Caco-2 (cell line): Measurements from ENCODE around the gene LEFTY2. TPM values are rescaled to one million over a fixed set of nuclear protein-coding genes. Genes with fewer than 3 reads are reported as not detected.
"Not testable (repeated sequence)": the region's sequence is repeated elsewhere in the genome, so short reads cannot be mapped to it uniquely, and the experiment has no call there.

Experiments
- BruUV-seq: library from RNA; stranded (reverse); fragments of 400-500 nt; replicated peaks from 2 replicates; lab custom pipeline; 2021; lab: Mats Ljungman, UMichigan
- CTCF ChIA-PET: fragments of 300-600 bp; sonication (Branson Sonifier 250); formaldehyde crosslinking; loops from one replicate; lab custom pipeline; 2022; ENCODE audit warnings: antibody characterized with exemption; lab: Charles Lee
- POLR2A ChIA-PET: fragments of 300-600 bp; sonication (Branson Sonifier 250); formaldehyde crosslinking; loops from one replicate; lab custom pipeline; 2022; ENCODE audit warnings: antibody characterized with exemption; lab: Charles Lee
- DNase-seq, 2 experiments: peaks; one replicate each; pipeline versions ENCODE4 v3.0.0 to v3.0.0-alpha.2; 2020 to 2022
- H3K27me3 ChIP-seq: replicated peaks from 2 replicates; pipeline ENCODE4 v1.6.0; 2011; ENCODE audit warnings: low read length; ENCODE audit not compliant: control insufficient read depth, insufficient read depth
- H3K36me3 ChIP-seq: 2 replicates; pipeline ENCODE4 v1.5.1; 2011; ENCODE audit warnings: low read length; ENCODE audit not compliant: control insufficient read depth, insufficient read depth
- H3K4me1 ChIP-seq: fragments of 250-450 bp; sonication (Bioruptor Pico); 2 replicates; pipeline ENCODE4 v1.5.1; 2020; ENCODE audit warnings: mild to moderate bottlenecking
- H3K4me3 ChIP-seq: 2 replicates; pipeline ENCODE4 v1.5.1; 2011; ENCODE audit warnings: low read depth, mild to moderate bottlenecking, control low read depth, low read length
- H3K9me3 ChIP-seq: fragments of 250-450 bp; sonication (Bioruptor Pico); 2 replicates; pipeline ENCODE4 v1.5.1; 2020; ENCODE audit warnings: mild to moderate bottlenecking, moderate library complexity
- H3K27ac Mint-ChIP-seq: one replicate; pipeline ENCODE4 v1.8.0; 2022; ENCODE audit warnings: mixed read lengths; ENCODE audit not compliant: unreplicated experiment
- H3K27me3 Mint-ChIP-seq: one replicate; pipeline ENCODE4 v1.8.0; 2022; ENCODE audit warnings: mixed read lengths; ENCODE audit not compliant: insufficient read depth, unreplicated experiment
- H3K36me3 Mint-ChIP-seq: one replicate; pipeline ENCODE4 v1.8.0; 2022; ENCODE audit warnings: mild to moderate bottlenecking, mixed read lengths; ENCODE audit not compliant: insufficient read depth, unreplicated experiment
- H3K4me1 Mint-ChIP-seq: one replicate; pipeline ENCODE4 v1.8.0; 2022; ENCODE audit warnings: low read depth, mixed read lengths; ENCODE audit not compliant: unreplicated experiment
- H3K4me3 Mint-ChIP-seq: one replicate; pipeline ENCODE4 v1.8.0; 2022; ENCODE audit warnings: mild to moderate bottlenecking, moderate library complexity, mixed read lengths; ENCODE audit not compliant: unreplicated experiment
- H3K9me3 Mint-ChIP-seq: one replicate; pipeline ENCODE4 v1.8.0; 2022; ENCODE audit warnings: mixed read lengths; ENCODE audit not compliant: unreplicated experiment
- intact Hi-C: fragments of 100-400 bp; cut with micrococcal nuclease; formaldehyde crosslinking; loops from one replicate; pipeline ENCODE4 v1.10.0; 2022; ENCODE audit not compliant: unreplicated experiment
- total RNA-seq: library from RNA; stranded (reverse); gene quantifications from 2 replicates; pipeline ENCODE4 v1.2.3, GENCODE V29; 2022
- TF ChIP-seq, protein P1 (sequence below), 2 experiments: fragments of 200-600 bp in 1 of 2; IDR thresholded peaks; 1 replicate in 1 of 2; 2 replicates in 1 of 2; pipeline versions ENCODE4 v1.5.1 to v1.8.0; 2011 to 2022; ENCODE audit warnings: antibody characterized with exemption in 1 of 2, control low read depth in 1 of 2, inconsistent platforms in 1 of 2, low read depth in 1 of 2, low read length in 1 of 2, mild to moderate bottlenecking in 1 of 2, moderate library complexity in 1 of 2; ENCODE audit not compliant: insufficient read depth in 1 of 2, severe bottlenecking in 1 of 2, unreplicated experiment in 1 of 2

The LEFTY2 gene
- total RNA-seq, 1 experiment from 2014 or later: not detected

DNA sequence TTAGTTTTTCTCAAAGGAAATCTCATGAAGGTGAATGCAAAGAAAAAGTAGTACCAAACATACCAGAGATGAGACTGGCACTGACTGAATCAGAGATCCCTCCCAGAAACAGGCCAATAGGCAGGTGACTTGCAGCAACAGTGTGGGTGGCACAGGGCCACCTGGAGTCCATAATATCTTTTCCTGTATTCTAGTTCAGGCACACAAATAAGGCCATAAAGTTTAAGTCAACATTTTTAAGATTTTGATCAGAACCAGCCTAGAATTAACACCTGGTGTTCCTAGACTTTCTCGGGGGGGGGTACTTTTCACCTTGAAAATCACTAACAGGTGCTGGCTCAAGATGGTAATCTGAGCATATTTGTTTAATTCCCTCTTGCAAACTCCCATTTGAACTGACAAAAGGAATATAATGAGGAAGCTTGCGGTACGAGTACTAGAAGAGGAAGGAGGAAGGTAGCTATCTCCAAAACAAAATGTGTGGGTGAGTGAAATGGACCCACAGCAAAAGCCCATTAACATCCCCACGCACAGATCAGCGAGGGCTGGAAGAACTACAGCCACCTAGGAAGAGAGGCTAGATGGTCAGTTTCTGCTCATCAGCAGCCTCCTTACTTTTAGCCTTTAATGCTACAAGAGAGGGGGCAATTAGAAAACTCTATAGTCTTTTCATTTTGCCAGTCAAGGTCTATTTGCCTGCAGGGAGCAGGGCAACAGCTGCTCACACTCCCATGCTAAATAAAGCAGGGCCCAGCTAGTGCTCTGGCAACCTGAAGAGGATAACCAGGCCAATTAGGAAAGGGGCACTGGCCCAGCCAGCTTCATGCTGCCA is 39.2 kb upstream of the LEFTY2 start:
- Mint-ChIP-seq H3K4me1 (no peaks in the 10 kb centered on the region), H3K4me3 (no peak overlapping the region), H3K36me3 (peaks cover 66% of the 10 kb centered on the region), H3K27ac (no peak overlapping the region), H3K27me3 (no peaks in the 10 kb centered on the region), H3K9me3 (peaks cover 20% of the 10 kb centered on the region)
- TF ChIP-seq, protein P1, sequence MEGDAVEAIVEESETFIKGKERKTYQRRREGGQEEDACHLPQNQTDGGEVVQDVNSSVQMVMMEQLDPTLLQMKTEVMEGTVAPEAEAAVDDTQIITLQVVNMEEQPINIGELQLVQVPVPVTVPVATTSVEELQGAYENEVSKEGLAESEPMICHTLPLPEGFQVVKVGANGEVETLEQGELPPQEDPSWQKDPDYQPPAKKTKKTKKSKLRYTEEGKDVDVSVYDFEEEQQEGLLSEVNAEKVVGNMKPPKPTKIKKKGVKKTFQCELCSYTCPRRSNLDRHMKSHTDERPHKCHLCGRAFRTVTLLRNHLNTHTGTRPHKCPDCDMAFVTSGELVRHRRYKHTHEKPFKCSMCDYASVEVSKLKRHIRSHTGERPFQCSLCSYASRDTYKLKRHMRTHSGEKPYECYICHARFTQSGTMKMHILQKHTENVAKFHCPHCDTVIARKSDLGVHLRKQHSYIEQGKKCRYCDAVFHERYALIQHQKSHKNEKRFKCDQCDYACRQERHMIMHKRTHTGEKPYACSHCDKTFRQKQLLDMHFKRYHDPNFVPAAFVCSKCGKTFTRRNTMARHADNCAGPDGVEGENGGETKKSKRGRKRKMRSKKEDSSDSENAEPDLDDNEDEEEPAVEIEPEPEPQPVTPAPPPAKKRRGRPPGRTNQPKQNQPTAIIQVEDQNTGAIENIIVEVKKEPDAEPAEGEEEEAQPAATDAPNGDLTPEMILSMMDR (IDR thresholded peaks at IDR 0.05; ENCODE audit: insufficient read depth in 1 of 2, low read depth in 1 of 2, low read length in 1 of 2, severe bottlenecking in 1 of 2, unreplicated experiment in 1 of 2): no peak
- CTCF ChIA-PET: no interaction called here
- no TSS peak for BruUV-seq
- POLR2A ChIA-PET: no interaction called here
- peaks cover 4% of the 10 kb centered on the region; the same call in 1 of the 2 replicates for H3K9me3 ChIP-seq
- intact Hi-C loops: no loop called here
- no peak for DNase-seq
- H3K27me3 ChIP-seq: no peaks in the 10 kb centered on the region
- no peak overlapping the region for H3K4me3 ChIP-seq
- H3K36me3 ChIP-seq: peaks cover 3% of the 10 kb centered on the region
- no peaks in the 10 kb centered on the region for H3K4me1 ChIP-seq

DNA sequence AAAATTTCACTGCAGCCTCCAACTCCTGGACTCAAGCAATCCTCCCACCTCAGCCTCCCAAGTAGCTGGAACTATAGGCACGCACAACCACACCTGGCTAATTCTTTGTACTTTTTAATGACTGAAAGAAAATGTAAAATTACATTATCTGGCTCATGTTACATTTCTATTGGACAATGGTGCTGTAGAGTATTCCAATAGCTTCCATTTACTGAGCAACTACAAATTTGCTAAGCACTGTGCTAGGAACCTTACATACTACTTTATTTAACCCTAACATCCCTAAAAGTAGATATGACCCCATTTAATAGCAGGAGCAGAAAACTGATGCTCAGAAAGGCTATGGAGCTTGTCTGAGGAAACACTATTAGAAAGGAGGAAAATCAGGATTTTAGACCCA is 38.4 kb upstream of the LEFTY2 start:
- Mint-ChIP-seq H3K27me3 (no peaks in the 10 kb centered on the region), H3K4me3 (no peak overlapping the region), H3K4me1 (no peaks in the 10 kb centered on the region), H3K9me3 (peaks cover 20% of the 10 kb centered on the region), H3K27ac (no peak overlapping the region), H3K36me3 (peaks cover 65% of the 10 kb centered on the region)
- POLR2A ChIA-PET: no interaction called here
- no peaks in the 10 kb centered on the region for H3K27me3 ChIP-seq
- CTCF ChIA-PET: interaction anchor here (0.6 kb wide), 1 partner anchor 62 kb away, joined by 3 read pairs; no protein-coding TSS in a partner anchor
- TF ChIP-seq, protein P1 (IDR thresholded peaks at IDR 0.05; ENCODE audit: insufficient read depth in 1 of 2, low read depth in 1 of 2, low read length in 1 of 2, severe bottlenecking in 1 of 2, unreplicated experiment in 1 of 2): no peak
- no TSS peak for BruUV-seq
- peaks cover 3% of the 10 kb centered on the region for H3K36me3 ChIP-seq
- H3K9me3 ChIP-seq: peaks cover 4% of the 10 kb centered on the region; the same call in 1 of the 2 replicates
- intact Hi-C loops: loop anchor here (5.0 to 10.0 kb wide), 5 partner anchors 117 to 665 kb away; partner anchors contain the start of gene ENAH
- no peaks in the 10 kb centered on the region for H3K4me1 ChIP-seq
- H3K4me3 ChIP-seq: no peak overlapping the region
- no peak for DNase-seq

DNA sequence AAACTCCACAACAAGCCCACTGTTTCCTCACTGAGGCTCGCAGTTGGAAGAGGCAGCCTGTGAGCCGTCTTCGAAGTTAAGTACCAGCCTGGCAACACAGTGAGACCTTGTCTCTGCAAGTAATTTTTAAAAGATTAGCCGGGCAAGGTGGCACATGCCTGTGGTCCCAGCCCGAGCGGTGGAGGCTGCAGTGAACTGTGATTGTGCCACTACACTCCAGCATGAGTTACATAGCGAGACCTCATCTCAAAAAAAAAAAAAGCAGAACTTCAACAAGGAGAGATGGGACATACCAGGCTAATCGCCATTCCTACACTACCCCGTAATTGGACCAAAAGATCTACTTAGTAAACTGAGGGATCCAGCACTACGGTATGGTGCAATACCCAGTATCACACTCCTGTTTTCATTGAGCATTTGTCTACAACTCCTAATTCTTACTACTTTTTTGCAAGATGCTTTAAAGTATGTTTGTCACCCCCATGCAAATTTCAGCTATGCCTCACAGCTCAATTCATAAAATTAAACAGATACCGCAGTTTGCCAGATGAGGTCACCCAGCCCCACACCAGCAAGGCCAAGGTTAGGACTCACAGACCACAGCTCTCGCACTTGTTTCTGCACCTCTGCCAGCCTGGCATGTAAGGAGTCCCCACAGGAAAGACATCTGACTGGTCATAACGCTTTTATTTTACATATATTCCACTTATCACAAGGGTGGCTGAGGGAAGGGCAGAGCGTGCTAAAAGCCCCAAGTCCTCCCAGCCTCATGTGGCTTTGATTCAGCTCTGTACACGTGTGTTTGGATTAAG is 37.1 kb upstream of the LEFTY2 start:
- H3K27me3 Mint-ChIP-seq: no peaks in the 10 kb centered on the region
- CTCF ChIA-PET: no interaction called here
- H3K4me3 Mint-ChIP-seq: no peak overlapping the region
- no peak overlapping the region for H3K27ac Mint-ChIP-seq
- peaks cover 15% of the 10 kb centered on the region for H3K9me3 Mint-ChIP-seq
- BruUV-seq: no TSS peak
- H3K36me3 Mint-ChIP-seq: peaks cover 56% of the 10 kb centered on the region
- TF ChIP-seq, protein P1 (IDR thresholded peaks at IDR 0.05; ENCODE audit: insufficient read depth in 1 of 2, low read depth in 1 of 2, low read length in 1 of 2, severe bottlenecking in 1 of 2, unreplicated experiment in 1 of 2): no peak
- no peak for DNase-seq
- POLR2A ChIA-PET: no interaction called here
- no peaks in the 10 kb centered on the region for H3K4me1 ChIP-seq
- no peaks in the 10 kb centered on the region for H3K4me1 Mint-ChIP-seq
- no peak overlapping the region for H3K4me3 ChIP-seq
- H3K9me3 ChIP-seq: peaks cover 4% of the 10 kb centered on the region; the same call in 1 of the 2 replicates
- H3K27me3 ChIP-seq: no peaks in the 10 kb centered on the region
- intact Hi-C loops: loop anchor here (5.0 to 10.0 kb wide), 5 partner anchors 116 to 663 kb away; partner anchors contain the start of gene ENAH
- H3K36me3 ChIP-seq: peaks cover 3% of the 10 kb centered on the region

DNA sequence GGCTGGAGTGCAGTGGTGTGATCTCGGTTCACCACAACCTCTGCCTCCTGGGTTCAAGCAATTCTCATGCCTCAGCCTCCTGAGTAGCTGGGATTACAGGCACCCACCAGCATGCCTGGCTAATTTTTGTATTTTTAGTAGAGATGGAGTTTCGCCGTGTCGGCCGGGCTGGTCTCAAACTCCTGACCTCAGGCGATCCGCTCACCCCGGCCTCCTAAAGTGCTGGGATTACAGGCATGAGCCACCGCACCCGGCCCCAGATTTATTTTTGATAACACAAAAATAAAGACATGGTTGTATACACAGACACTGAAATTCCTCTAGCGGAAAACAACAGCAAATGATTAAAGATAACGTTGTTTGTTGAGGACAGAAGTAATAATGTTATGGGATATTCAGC is 34.1 kb upstream of the LEFTY2 start:
- BruUV-seq, H3K4me3 Mint-ChIP-seq, H3K27me3 Mint-ChIP-seq, H3K27me3 ChIP-seq, CTCF ChIA-PET, H3K9me3 ChIP-seq, H3K4me3 ChIP-seq, H3K4me1 Mint-ChIP-seq, H3K4me1 ChIP-seq, DNase-seq, H3K36me3 ChIP-seq, H3K9me3 Mint-ChIP-seq, POLR2A ChIA-PET, H3K27ac Mint-ChIP-seq: not testable (repeated sequence)
- peaks cover 28% of the 10 kb centered on the region for H3K36me3 Mint-ChIP-seq
- intact Hi-C loops: loop anchor here (5.0 to 10.0 kb wide), 5 partner anchors 113 to 660 kb away; partner anchors contain the start of gene ENAH
